Trophoblast cell (in vitro differentiated cells and primary cell): ENCODE measurements around the gene YBX1.

Experiments used
- DNase-seq, 2 donors: peaks; one replicate each; pipeline ENCODE4 v3.0.0-alpha.2; 2016
- H2AFZ ChIP-seq: 2 replicates; pipeline ENCODE4 v1.6.1; 2013; ENCODE audit warnings: low read length, moderate library complexity, mild to moderate bottlenecking; ENCODE audit not compliant: insufficient read depth, poor library complexity
- H2AK5ac ChIP-seq: 2 replicates; pipeline ENCODE4 v1.6.1; 2013; ENCODE audit warnings: mild to moderate bottlenecking, low read length
- H2BK120ac ChIP-seq: 2 replicates; pipeline ENCODE4 v1.6.1; 2013; ENCODE audit warnings: low read length, mild to moderate bottlenecking, moderate library complexity; ENCODE audit not compliant: insufficient read depth, poor library complexity
- H2BK12ac ChIP-seq: 2 replicates; pipeline ENCODE4 v1.6.1; 2013; ENCODE audit warnings: mild to moderate bottlenecking, low read length, moderate library complexity
- H2BK5ac ChIP-seq: 2 replicates; pipeline ENCODE4 v1.6.1; 2013; ENCODE audit warnings: low read length, low read depth, moderate library complexity, mild to moderate bottlenecking; ENCODE audit not compliant: poor library complexity
- H3K14ac ChIP-seq: 2 replicates; pipeline ENCODE4 v1.6.1; 2013; ENCODE audit warnings: mild to moderate bottlenecking, low read length
- H3K18ac ChIP-seq: 2 replicates; pipeline ENCODE4 v1.6.1; 2013; ENCODE audit warnings: mild to moderate bottlenecking, low read length
- H3K23ac ChIP-seq: 2 replicates; pipeline ENCODE4 v1.6.1; 2013; ENCODE audit warnings: low read length
- H3K27ac ChIP-seq: 2 replicates; pipeline ENCODE4 v1.5.1; 2013; ENCODE audit warnings: low read depth, mild to moderate bottlenecking, inconsistent platforms, low read length, moderate library complexity
- H3K27me3 ChIP-seq: 2 replicates; pipeline ENCODE4 v1.6.1; 2013; ENCODE audit warnings: inconsistent platforms, mild to moderate bottlenecking, low read length, moderate library complexity; ENCODE audit not compliant: insufficient read depth
- H3K36me3 ChIP-seq, 2 experiments: 1 replicate in 1 of 2; 2 replicates in 1 of 2; pipeline ENCODE4 v1.6.1; 2013; ENCODE audit warnings: low read length in 2 of 2, mild to moderate bottlenecking in 2 of 2, moderate library complexity in 1 of 2; ENCODE audit not compliant: insufficient read depth in 2 of 2, control insufficient read depth in 1 of 2
- H3K4ac ChIP-seq: 2 replicates; pipeline ENCODE4 v1.6.1; 2013; ENCODE audit warnings: low read depth, mild to moderate bottlenecking, low read length, moderate library complexity
- H3K4me1 ChIP-seq, 2 experiments: 1 replicate in 1 of 2; 2 replicates in 1 of 2; pipeline ENCODE4 v1.6.1; 2013; ENCODE audit warnings: low read length in 2 of 2, mild to moderate bottlenecking in 2 of 2, moderate library complexity in 1 of 2; ENCODE audit not compliant: insufficient read depth in 2 of 2, control insufficient read depth in 1 of 2
- H3K4me2 ChIP-seq: 2 replicates; pipeline ENCODE4 v1.6.1; 2013; ENCODE audit warnings: inconsistent platforms, mild to moderate bottlenecking, low read length, moderate library complexity
- H3K4me3 ChIP-seq: 2 replicates; pipeline ENCODE4 v1.5.1; 2013; ENCODE audit warnings: mild to moderate bottlenecking, low read depth, low read length, inconsistent platforms
- H3K79me1 ChIP-seq: one replicate; pipeline ENCODE4 v1.6.1; 2013; ENCODE audit warnings: low read length
- H3K79me2 ChIP-seq: 2 replicates; pipeline ENCODE4 v1.6.1; 2013; ENCODE audit warnings: low read length, mild to moderate bottlenecking; ENCODE audit not compliant: control insufficient read depth, insufficient read depth, poor library complexity
- H3K9ac ChIP-seq: 2 replicates; pipeline ENCODE4 v1.6.1; 2013; ENCODE audit warnings: mild to moderate bottlenecking, low read length
- H3K9me3 ChIP-seq: 2 replicates; pipeline ENCODE4 v1.6.1; 2013; ENCODE audit warnings: low read depth, mild to moderate bottlenecking, control low read depth, inconsistent platforms, low read length; ENCODE audit not compliant: insufficient read depth
- H4K12ac ChIP-seq: 2 replicates; pipeline ENCODE4 v1.6.1; 2013; ENCODE audit warnings: low read depth, mild to moderate bottlenecking, low read length, moderate library complexity
- H4K8ac ChIP-seq: 2 replicates; pipeline ENCODE4 v1.6.1; 2013; ENCODE audit warnings: low read depth, mild to moderate bottlenecking, low read length, moderate library complexity
- H4K91ac ChIP-seq: one replicate; pipeline ENCODE4 v1.6.1; 2013; ENCODE audit warnings: low read depth, mild to moderate bottlenecking, low read length, moderate library complexity
- WGBS: extraction: QIAGEN DNeasy Blood & Tissue Kit; methylation state at CpG from one replicate; pipeline ENCODE4 v1.1.7; 2013; ENCODE audit warnings: missing lambda C conversion rate; ENCODE audit not compliant: insufficient read length, insufficient coverage; ENCODE audit errors: extremely low coverage; 5-methylcytosine and 5-hydroxymethylcytosine counted together

Gene YBX1

DNA sequence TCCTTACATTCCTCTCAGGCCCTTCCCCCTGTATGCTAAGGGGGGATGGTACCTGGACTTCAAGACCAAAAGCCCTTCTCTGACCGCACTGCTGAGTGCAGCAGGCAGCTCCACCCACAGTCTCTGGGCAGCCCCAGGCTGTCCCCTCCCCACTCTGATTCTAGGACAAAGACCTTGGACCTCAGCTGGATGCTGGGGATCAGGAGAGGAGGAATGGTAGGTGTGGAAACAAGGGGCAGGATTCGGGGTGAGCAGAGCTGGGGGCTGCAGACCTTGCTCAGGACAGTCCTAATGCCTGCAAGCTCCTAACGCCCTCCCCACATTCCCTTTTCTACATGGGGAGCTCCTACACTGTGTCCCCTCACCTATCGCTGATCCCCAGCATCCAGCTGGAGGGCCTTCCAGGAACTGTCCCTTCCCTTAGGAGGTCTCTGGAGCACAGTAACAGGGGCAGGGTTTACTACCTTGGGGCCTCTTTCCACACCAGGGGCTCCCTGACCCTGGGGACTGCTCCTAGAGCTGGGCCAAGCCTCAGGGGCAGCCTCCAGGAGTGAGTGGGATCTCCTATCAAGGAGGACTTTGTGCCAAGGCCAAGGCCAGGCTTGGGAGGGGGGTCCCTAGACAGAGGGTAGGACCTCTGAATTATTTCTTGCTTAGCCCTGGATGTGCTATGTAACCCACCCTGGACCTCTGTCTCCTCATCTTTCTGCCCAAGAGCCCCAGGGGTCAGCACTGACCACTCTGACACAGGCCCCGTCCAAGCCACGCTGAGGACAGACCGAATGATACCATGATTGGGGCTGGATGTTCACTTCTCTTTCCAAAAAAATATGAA, 52.2 kb downstream of the YBX1 start:
- Histone ChIP-seq H4K91ac (peak overlapping the region; percentile 10), H3K18ac (no peak overlapping the region), H2AFZ (no peak overlapping the region), H3K36me3 (no peaks in the 10 kb centered on the region), H4K8ac (no peak overlapping the region), H3K4ac (no peak overlapping the region), H3K4me2 (no peak overlapping the region), H3K4me3 (no peak overlapping the region), H3K79me2 (no peaks in the 10 kb centered on the region), H2AK5ac (no peak overlapping the region), H3K27me3 (no peaks in the 10 kb centered on the region), H4K12ac (no peak overlapping the region), H2BK120ac (no peak overlapping the region), H3K9me3 (peaks cover 2% of the 10 kb centered on the region), H3K23ac (no peak overlapping the region), H3K79me1 (no peaks in the 10 kb centered on the region), H3K27ac (no peak overlapping the region), H3K14ac (no peak overlapping the region), H3K4me1 (peaks cover 7 to 14% of the 10 kb centered on the region in 2 experiments), H3K9ac (no peak overlapping the region), H2BK5ac (no peak overlapping the region), H2BK12ac (no peak overlapping the region)
- WGBS, result no CpG with 5 or more reads among the region's 7 CpGs
- DNase-seq, result peak; percentile 23 to 49

DNA sequence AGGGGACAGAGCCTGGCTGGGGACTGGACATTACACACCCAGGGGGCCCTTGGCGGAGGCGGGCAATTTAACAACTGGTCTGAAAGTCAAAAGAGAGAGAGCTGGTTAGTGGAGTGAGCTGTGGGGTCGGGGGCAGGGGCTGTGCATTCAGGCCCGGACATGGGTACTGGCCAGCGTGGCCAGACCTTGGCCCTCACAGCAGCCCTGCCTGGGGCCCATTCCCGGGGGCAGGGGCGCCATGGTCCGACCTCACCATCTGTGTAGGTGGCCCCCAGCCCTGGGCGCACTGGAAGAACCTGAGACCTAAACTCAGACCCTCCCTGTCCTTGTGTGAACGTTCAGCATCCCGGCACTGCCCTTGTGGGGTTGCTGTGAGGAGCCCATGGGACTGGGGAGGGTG, 52.8 kb downstream of the YBX1 start:
- Histone ChIP-seq H2BK120ac (no peak overlapping the region), H3K23ac (no peak overlapping the region), H3K4me2 (no peak overlapping the region), H4K8ac (no peak overlapping the region), H3K14ac (no peak overlapping the region), H3K4ac (no peak overlapping the region), H2BK5ac (no peak overlapping the region), H3K79me2 (no peaks in the 10 kb centered on the region), H2AK5ac (no peak overlapping the region), H3K36me3 (no peaks in the 10 kb centered on the region), H2BK12ac (no peak overlapping the region), H3K27me3 (no peaks in the 10 kb centered on the region), H4K12ac (no peak overlapping the region), H3K9ac (no peak overlapping the region), H4K91ac (no peak overlapping the region), H3K18ac (no peak overlapping the region), H3K27ac (no peak overlapping the region), H3K4me1 (peaks cover 11 to 18% of the 10 kb centered on the region in 2 experiments), H3K4me3 (no peak overlapping the region), H3K79me1 (no peaks in the 10 kb centered on the region), H3K9me3 (peaks cover 6% of the 10 kb centered on the region), H2AFZ (no peak overlapping the region)
- DNase-seq, result no peak
- no CpG with 5 or more reads among the region's 11 CpGs for WGBS

DNA sequence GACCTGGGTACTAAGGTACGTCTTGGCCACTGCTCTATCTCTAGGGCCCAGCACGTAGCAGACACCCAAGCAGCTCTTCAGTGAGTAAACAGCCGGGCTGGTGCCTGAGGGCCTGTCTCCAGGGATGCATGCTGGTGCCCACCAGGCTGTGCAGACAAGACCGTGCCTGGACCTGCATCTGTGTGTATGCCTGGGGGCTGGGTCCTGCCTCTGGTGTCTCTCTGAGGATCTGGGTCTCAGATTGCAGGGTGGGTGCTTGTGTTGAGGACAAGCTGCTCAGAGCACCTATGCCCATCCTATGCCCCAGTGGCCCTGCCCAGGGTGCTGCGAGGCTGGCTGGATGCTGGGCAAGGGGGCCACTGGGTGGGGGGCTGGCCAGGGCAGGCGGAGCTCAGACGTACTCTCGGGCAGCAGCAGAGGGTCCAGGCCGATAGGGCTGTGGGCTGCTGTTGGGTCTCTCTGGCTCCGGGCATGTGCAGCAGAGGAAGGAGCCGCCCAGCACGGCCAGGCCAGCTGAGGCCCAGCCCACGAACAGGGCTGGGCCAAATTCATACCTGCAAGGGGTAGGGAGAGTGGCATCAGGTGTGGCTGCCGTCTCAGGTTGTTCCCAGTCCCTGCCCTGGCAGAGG, 53.4 kb downstream of the YBX1 start:
- Histone ChIP-seq H3K18ac (no peak overlapping the region), H3K27me3 (no peaks in the 10 kb centered on the region), H3K9me3 (peaks cover 6% of the 10 kb centered on the region), H2BK12ac (no peak overlapping the region), H4K91ac (peak overlapping the region; percentile 2), H2BK5ac (no peak overlapping the region), H2AK5ac (no peak overlapping the region), H3K4me3 (no peak overlapping the region), H3K4ac (no peak overlapping the region), H3K14ac (no peak overlapping the region), H2AFZ (no peak overlapping the region), H3K27ac (no peak overlapping the region), H3K36me3 (no peaks in the 10 kb centered on the region), H3K23ac (no peak overlapping the region), H3K4me2 (no peak overlapping the region), H3K79me1 (no peaks in the 10 kb centered on the region), H4K12ac (no peak overlapping the region), H4K8ac (no peak overlapping the region), H3K79me2 (no peaks in the 10 kb centered on the region), H3K9ac (no peak overlapping the region), H3K4me1 (peaks cover 11 to 20% of the 10 kb centered on the region in 2 experiments), H2BK120ac (no peak overlapping the region)
- WGBS, result no CpG with 5 or more reads among the region's 14 CpGs
- DNase-seq, result peak; percentile 98 to 99

GRCh38 chr1:42736152-42736551, 53.9 kb downstream of the YBX1 start:
- peak; percentile 74 to 86 for DNase-seq
- Histone ChIP-seq H2AK5ac (peak overlapping the region; percentile 2), H3K9ac (no peak overlapping the region), H3K36me3 (no peaks in the 10 kb centered on the region), H3K4me3 (no peak overlapping the region), H3K27ac (no peak overlapping the region), H4K8ac (peak overlapping the region; percentile 33), H3K4me1 (peaks cover 11 to 20% of the 10 kb centered on the region in 2 experiments), H3K4me2 (no peak overlapping the region), H3K14ac (no peak overlapping the region), H3K79me2 (no peaks in the 10 kb centered on the region), H2BK12ac (no peak overlapping the region), H3K9me3 (peaks cover 6% of the 10 kb centered on the region), H3K79me1 (no peaks in the 10 kb centered on the region), H3K23ac (no peak overlapping the region), H3K4ac (no peak overlapping the region), H2BK120ac (peak overlapping the region; percentile 2), H2AFZ (no peak overlapping the region), H4K12ac (peak overlapping the region; percentile 18), H4K91ac (peak overlapping the region; percentile 16), H3K18ac (peak overlapping the region; percentile 17), H2BK5ac (no peak overlapping the region), H3K27me3 (no peaks in the 10 kb centered on the region)
- WGBS, result no CpG with 5 or more reads among the region's 4 CpGs
